NOMO-1 treated with DMSO at 0.1 percent for 48 hours (cell line): ENCODE results near the gene CYP2J2.
"Not testable (repeated sequence)": the region's sequence is repeated elsewhere in the genome, so short reads cannot be mapped to it uniquely, and the experiment has no call there.

Experiments
- DNase-seq: peaks from one replicate; lab custom pipeline; 2025; ENCODE audit not compliant: unreplicated experiment; lab: John Stamatoyannopoulos, UW

Gene CYP2J2

GRCh38 chr1:59871746-59872145 lies 54.8 kb downstream of the CYP2J2 start:
- no peak for DNase-seq

- no peak for DNase-seq
Observed at GRCh38 chr1:59866462-59866861, 60.1 kb downstream of the CYP2J2 start.

- DNase-seq = no peak
Observed at GRCh38 chr1:59857679-59858354, 68.8 kb downstream of the CYP2J2 start.

GRCh38 chr1:59856725-59857338 lies 69.7 kb downstream of the CYP2J2 start:
- no peak for DNase-seq

GRCh38 chr1:59855297-59855696 lies 71.3 kb downstream of the CYP2J2 start:
- DNase-seq = not testable (repeated sequence)

- DNase-seq = no peak
Observed at GRCh38 chr1:59852117-59852516, 74.5 kb downstream of the CYP2J2 start.

- DNase-seq = no peak
Observed at GRCh38 chr1:59846895-59847282, 79.7 kb downstream of the CYP2J2 start.

- DNase-seq = no peak
Observed at GRCh38 chr1:59846209-59846894, 80.2 kb downstream of the CYP2J2 start.

- no peak for DNase-seq
Observed at GRCh38 chr1:59845091-59845490, 81.5 kb downstream of the CYP2J2 start.
